HS-27A (cell line): ENCODE results near the gene CYP27A1.

Source experiments
- DNase-seq: peaks from one replicate; pipeline ENCODE4 v3.0.0-alpha.2; 2012; ENCODE audit warnings: low read depth, missing footprints

Gene CYP27A1

DNA sequence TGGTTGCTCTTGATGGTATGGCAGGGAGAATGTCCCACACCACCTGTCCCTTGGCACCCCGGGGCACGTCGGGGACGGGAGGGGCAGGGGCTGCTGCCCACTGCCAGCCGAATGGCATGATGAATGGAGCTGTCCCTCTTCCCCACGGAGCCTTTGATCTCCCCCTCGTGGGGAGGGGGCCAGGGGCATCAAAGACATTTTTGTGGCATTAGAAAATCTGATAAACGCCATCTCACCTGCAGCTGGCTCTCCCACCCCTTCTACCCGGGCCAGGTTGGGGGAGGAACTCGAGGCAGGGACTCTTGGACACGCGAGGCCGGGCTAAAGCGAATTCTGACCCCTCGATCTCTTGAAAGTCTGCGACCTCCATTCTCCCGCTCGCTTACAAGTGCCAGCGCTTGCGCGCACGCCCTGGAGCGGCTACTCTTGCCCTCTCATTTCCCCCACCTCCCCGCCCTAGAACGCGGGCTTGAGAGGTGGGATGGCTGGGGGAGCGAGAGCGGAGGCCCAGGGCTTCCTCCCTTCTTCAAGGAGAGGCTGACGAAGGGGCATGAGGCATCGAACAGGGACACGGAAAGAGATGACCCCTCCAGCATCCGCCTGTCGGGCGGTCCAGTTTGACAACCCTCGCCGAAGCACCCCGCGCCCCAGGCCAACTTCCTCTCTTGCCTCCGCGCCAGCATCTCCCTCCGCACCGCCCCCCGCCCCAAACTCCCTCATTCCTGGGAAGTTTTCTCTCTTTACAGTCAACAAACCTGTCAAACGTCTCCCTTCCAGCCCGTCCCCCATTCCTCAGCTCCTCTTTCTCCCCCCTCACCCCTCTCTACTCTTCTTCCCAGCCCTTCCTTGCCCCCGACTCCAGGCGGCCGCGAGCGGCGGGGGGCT is 77.0 kb downstream of the CYP27A1 start:
- DNase-seq = no peak

DNA sequence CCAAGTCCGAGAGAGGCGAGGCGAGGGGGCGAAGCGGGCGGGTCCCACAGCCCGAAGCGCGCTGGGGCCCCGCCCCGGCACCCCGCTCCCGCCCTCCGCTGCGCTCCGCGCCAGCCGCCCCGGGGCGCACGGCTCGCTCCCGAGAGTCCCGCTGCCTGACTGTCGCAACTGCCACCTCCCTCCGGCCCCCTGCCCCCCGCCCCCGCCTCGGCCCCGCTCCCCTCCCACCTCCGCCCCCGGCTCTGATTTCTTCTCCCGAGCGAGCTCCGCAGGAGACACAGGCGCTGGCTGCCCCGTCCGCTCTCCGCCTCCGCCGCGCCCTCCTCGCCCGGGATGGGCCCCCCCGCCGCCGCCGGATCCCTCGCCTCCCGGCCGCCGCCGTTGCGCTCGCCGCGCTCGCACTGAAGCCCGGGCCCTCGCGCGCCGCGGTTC is 77.6 kb downstream of the CYP27A1 start, which contains the start of gene WNT6:
WNT6 (plus strand) TSS at position 250 of the 432 bp plus-strand sequence. CDS start 233 bp downstream, outside the sequence.
- no peak for DNase-seq

- no peak for DNase-seq
These were observed 78.3 kb downstream of the CYP27A1 start for GRCh38 chr2:218859988-218860831.

DNA sequence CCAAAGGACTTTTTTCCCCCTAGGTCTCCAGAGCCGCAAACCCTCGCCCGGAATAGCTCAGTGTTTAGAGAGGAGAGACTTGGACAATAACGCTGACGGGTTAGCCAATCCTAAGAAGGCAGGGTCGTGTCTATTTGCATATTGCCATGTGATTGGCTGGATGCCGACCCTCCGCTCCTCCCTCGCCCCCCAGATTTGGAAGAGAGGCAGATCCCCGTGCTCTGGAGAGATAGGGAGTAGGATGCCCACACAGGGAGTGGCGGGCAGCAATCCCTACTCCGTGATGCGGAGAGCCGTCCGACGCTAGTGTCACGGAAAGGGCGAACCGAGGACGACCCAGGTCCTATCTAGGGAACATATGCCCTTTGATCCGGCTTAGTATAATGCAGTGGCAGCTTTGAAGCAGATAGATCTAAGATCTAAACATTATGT is 79.0 kb downstream of the CYP27A1 start:
- no peak for DNase-seq

DNA sequence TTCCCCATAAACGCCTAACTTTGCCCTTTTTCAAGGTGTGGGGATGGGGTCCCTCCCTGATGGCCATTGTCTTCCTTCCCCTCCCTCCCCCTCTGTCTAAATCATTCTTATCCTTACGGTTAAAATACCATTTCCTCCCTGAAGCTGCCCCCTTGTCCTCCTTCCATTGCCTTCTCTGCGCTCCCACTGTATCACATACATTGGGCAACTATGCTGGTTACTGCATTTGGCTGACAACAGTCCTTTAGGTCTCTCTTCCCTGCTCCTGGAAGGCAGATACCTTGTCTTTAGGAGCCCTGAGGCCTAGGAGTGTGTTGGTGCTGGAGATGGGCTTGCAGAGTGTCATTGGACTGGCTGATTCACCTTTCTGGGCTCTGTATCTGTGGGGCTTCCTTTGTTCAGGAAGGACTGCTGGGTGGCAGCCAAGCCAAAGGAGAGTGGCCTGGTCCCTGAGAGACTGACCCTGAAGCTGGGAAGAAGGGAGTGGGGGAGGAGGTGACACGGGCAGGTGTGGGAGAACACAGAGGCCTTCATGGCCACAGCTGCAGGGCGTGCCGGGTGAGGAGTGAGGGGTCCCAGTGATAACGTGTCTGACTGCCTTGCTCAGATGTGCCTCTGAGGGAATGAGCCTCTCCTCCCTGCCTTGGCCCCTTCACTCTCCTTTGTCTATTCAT is 79.8 kb downstream of the CYP27A1 start:
- no peak for DNase-seq

GRCh38 chr2:218863021-218863520 is 81.1 kb downstream of the CYP27A1 start:
- DNase-seq = no peak
